ENCODE measurements around the gene PLXNA3.

- TF ChIP-seq, protein P1, sequence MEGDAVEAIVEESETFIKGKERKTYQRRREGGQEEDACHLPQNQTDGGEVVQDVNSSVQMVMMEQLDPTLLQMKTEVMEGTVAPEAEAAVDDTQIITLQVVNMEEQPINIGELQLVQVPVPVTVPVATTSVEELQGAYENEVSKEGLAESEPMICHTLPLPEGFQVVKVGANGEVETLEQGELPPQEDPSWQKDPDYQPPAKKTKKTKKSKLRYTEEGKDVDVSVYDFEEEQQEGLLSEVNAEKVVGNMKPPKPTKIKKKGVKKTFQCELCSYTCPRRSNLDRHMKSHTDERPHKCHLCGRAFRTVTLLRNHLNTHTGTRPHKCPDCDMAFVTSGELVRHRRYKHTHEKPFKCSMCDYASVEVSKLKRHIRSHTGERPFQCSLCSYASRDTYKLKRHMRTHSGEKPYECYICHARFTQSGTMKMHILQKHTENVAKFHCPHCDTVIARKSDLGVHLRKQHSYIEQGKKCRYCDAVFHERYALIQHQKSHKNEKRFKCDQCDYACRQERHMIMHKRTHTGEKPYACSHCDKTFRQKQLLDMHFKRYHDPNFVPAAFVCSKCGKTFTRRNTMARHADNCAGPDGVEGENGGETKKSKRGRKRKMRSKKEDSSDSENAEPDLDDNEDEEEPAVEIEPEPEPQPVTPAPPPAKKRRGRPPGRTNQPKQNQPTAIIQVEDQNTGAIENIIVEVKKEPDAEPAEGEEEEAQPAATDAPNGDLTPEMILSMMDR (IDR thresholded peaks at IDR 0.05): no peak
- no peak for TF ChIP-seq POLR2A (IDR thresholded peaks at IDR 0.05)
These were observed 478 bp upstream of the PLXNA3 start for GRCh38 chrX:154457491-154458115.
